GM19043 (cell line): ENCODE measurements around the gene SESN3.
"Not testable (repeated sequence)": the region's sequence is repeated elsewhere in the genome, so short reads cannot be mapped to it uniquely, and the experiment has no call there.

Experiments used
- ATAC-seq: cut with Tn5 transposase; IDR thresholded peaks from one replicate; pipeline ENCODE4 v1.9.1; 2021; ENCODE audit warnings: low read depth; ENCODE audit not compliant: unreplicated experiment

The SESN3 gene

GRCh38 chr11:95227060-95227459 lies 3.9 kb downstream of the SESN3 start:
- not testable (repeated sequence) for ATAC-seq

GRCh38 chr11:95222817-95223216 lies 8.2 kb downstream of the SESN3 start:
- no peak for ATAC-seq

GRCh38 chr11:95219599-95219998 lies 11.4 kb downstream of the SESN3 start:
- ATAC-seq, result no peak

- no peak for ATAC-seq
Measured at GRCh38 chr11:95218149-95218548, 12.9 kb downstream of the SESN3 start.

GRCh38 chr11:95212609-95213008 lies 18.4 kb downstream of the SESN3 start:
- no peak for ATAC-seq

GRCh38 chr11:95209535-95209934 lies 21.5 kb downstream of the SESN3 start:
- ATAC-seq, result not testable (repeated sequence)

- ATAC-seq, result no peak
Measured at GRCh38 chr11:95200781-95201457, 30.1 kb downstream of the SESN3 start.

- no peak for ATAC-seq
Measured at GRCh38 chr11:95195831-95196230, 35.2 kb downstream of the SESN3 start.

GRCh38 chr11:95193541-95193940 lies 37.5 kb downstream of the SESN3 start:
- ATAC-seq, result no peak

GRCh38 chr11:95192717-95193116 lies 38.3 kb downstream of the SESN3 start:
- ATAC-seq, result no peak

GRCh38 chr11:95187723-95188122 lies 43.3 kb downstream of the SESN3 start:
- ATAC-seq, result no peak

- no peak for ATAC-seq
Measured at GRCh38 chr11:95182397-95182796, 48.6 kb downstream of the SESN3 start.

GRCh38 chr11:95175818-95176380 lies 55.1 kb downstream of the SESN3 start:
- ATAC-seq, result no peak

- no peak for ATAC-seq
Measured at GRCh38 chr11:95170294-95170693, 60.7 kb downstream of the SESN3 start.

GRCh38 chr11:95166781-95167180 lies 64.2 kb downstream of the SESN3 start:
- ATAC-seq, result no peak

GRCh38 chr11:95165638-95166037 lies 65.4 kb downstream of the SESN3 start:
- ATAC-seq, result no peak

- no peak for ATAC-seq
Measured at GRCh38 chr11:95163106-95163505, 67.9 kb downstream of the SESN3 start.

- no peak for ATAC-seq
Measured at GRCh38 chr11:95161248-95161647, 69.8 kb downstream of the SESN3 start.

- no peak for ATAC-seq
Measured at GRCh38 chr11:95157824-95158223, 73.2 kb downstream of the SESN3 start.

GRCh38 chr11:95156916-95157541 lies 74.0 kb downstream of the SESN3 start:
- ATAC-seq, result no peak

- ATAC-seq, result no peak
Measured at GRCh38 chr11:95156133-95156721, 74.8 kb downstream of the SESN3 start.

- ATAC-seq, result no peak
Measured at GRCh38 chr11:95155385-95155784, 75.6 kb downstream of the SESN3 start.
